Mucosa of rectum (tissue), 2 donors: ENCODE measurements around the gene RFC2.

Experiments used
- H3K27ac ChIP-seq, 2 donors: one replicate each; pipeline ENCODE4 v1.7.0; 2013; ENCODE audit warnings: inconsistent platforms in 2 of 2, low read depth in 2 of 2, low read length in 2 of 2
- H3K27me3 ChIP-seq, 2 donors: one replicate each; pipeline ENCODE4 v1.7.0; 2013; ENCODE audit warnings: low read length in 2 of 2; ENCODE audit not compliant: control insufficient read depth in 2 of 2, insufficient read depth in 2 of 2
- H3K36me3 ChIP-seq, 2 donors: one replicate each; pipeline ENCODE4 v1.7.0; 2013; ENCODE audit warnings: low read length in 2 of 2; ENCODE audit not compliant: control insufficient read depth in 2 of 2, insufficient read depth in 2 of 2
- H3K4me1 ChIP-seq, 2 donors: one replicate each; pipeline ENCODE4 v1.7.0; 2013; ENCODE audit warnings: low read length in 2 of 2, mild to moderate bottlenecking in 1 of 2; ENCODE audit not compliant: control insufficient read depth in 2 of 2, insufficient read depth in 2 of 2
- H3K4me3 ChIP-seq, 2 donors: one replicate each; pipeline ENCODE4 v1.7.0; 2013; ENCODE audit warnings: low read length in 2 of 2
- H3K9ac ChIP-seq, 2 donors: one replicate each; pipeline ENCODE4 v1.7.0; 2013; ENCODE audit warnings: low read length in 2 of 2, low read depth in 1 of 2, mild to moderate bottlenecking in 1 of 2
- H3K9me3 ChIP-seq, 2 donors: one replicate each; pipeline ENCODE4 v1.7.0; 2013; ENCODE audit warnings: low read length in 2 of 2; ENCODE audit not compliant: control insufficient read depth in 2 of 2
- donor health status: healthy.
- donor health status: Normal muscosa, but diverticular disease.

RFC2 gene

DNA sequence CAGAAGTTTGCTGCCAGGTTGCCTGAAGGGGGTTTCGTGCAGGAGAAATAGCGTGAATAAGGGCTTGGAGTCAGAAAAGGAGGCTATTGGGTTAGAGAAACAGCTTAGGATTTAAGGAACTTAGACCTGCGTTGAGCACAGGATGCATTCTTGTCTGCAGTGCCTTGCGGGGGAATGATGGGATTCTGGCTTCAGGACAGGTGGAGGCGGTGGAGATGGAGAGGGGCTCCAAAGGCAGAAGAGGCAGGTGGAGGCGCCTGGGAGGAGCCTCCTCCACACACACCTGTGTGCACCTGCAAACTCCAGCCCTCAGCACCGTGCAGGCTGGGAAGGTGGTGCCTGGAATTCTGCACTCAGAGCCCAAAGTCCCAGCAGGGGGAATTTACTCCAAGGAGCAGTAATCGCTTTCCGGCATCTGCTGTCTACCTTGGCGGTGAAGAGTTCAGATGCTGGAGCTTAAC, 36.8 kb upstream of the RFC2 start:
- Histone ChIP-seq H3K27ac (peak overlapping the region; percentile 89 to 92), H3K4me1 (peaks cover 65 to 67% of the 10 kb centered on the region in 2 donors), H3K4me3 (peak overlapping the region; percentile 83 to 84)

DNA sequence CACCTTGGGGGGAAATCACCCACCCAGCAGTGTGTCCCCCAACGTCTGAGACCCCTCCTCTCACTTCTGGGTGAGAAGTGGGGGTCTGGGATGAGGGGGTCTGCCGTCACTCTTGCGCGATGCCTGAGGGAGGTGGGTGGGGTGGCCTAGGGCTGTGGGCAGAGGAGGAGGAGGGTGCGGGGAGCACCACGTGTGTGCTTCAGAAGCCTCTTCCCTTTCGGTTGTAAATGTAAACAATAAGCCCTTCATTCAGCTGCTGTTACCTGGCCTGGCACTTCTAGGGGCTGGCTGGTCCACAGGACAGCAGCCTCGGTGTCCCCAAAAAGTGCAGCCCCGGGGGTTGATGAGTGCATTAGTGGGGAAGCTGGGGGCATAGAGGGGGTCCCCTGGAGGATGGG, 36.4 kb upstream of the RFC2 start:
- H3K27me3 ChIP-seq: no peaks in the 10 kb centered on the region
- peak overlapping the region; percentile 89 to 92 for H3K27ac ChIP-seq
- no peaks in the 10 kb centered on the region for H3K36me3 ChIP-seq
- H3K4me3 ChIP-seq: peak overlapping the region; percentile 83 to 84
- H3K9ac ChIP-seq: peak overlapping the region; percentile 83 to 94
- peaks cover 66 to 71% of the 10 kb centered on the region in 2 donors for H3K4me1 ChIP-seq
- H3K9me3 ChIP-seq: no peaks in the 10 kb centered on the region

More for the DNA sequence above, 36.8 kb upstream of the RFC2 start:
- H3K9ac ChIP-seq: peak overlapping the region; percentile 83 to 94
- H3K36me3 ChIP-seq: no peaks in the 10 kb centered on the region
- H3K9me3 ChIP-seq: no peaks in the 10 kb centered on the region
- no peaks in the 10 kb centered on the region for H3K27me3 ChIP-seq

DNA sequence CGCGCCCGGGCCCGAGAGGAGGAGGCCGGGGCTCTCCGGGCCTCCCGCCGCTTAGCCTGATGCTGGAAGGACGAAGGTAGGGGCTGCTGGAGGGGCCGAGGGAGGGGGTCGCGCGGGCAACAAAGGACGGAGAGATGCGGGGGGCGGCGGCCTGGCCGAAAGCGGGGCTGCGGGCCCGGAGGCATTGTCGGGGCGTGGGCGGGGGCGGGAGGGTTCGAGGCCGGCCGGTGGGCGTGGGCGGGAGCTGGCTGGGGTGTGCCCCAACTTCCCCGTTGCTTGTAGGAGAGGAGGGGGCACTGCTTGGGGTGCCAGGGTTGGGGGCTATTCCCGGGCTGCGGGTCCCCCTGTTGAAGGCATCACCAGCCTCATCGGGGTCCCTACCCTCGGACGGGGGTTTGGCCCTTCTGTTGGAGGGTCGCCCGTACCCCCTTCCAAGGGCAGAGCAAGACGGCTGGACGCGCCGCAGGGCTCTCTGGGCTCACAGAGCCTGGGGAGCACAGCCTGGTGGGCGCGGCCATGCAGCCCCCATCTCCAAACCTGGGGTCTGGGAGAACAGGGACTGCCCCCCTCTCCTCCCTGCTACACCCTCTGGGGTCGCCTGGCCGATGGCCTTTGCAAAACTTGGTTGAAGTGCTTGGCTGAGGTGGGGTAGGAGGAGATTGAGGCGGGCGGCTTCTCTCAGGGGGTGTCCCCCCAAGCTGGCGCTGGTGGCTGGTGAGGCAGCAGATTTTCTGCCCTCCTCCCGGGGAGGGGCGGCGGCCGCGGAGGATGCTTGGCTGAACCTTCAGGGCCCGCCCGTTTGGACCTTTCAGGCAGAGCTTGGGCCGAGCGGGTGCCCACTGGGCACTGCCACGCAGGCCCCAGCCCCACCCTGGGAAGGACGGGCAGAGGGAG, 35.7 kb upstream of the RFC2 start:
- H3K27ac ChIP-seq: peak overlapping the region; percentile 89 to 92
- H3K36me3 ChIP-seq: no peaks in the 10 kb centered on the region
- H3K27me3 ChIP-seq: no peaks in the 10 kb centered on the region
- H3K9me3 ChIP-seq: no peaks in the 10 kb centered on the region
- H3K4me3 ChIP-seq: peak overlapping the region; percentile 83 to 84
- peak overlapping the region; percentile 83 to 94 for H3K9ac ChIP-seq
- H3K4me1 ChIP-seq: peaks cover 65 to 77% of the 10 kb centered on the region in 2 donors

DNA sequence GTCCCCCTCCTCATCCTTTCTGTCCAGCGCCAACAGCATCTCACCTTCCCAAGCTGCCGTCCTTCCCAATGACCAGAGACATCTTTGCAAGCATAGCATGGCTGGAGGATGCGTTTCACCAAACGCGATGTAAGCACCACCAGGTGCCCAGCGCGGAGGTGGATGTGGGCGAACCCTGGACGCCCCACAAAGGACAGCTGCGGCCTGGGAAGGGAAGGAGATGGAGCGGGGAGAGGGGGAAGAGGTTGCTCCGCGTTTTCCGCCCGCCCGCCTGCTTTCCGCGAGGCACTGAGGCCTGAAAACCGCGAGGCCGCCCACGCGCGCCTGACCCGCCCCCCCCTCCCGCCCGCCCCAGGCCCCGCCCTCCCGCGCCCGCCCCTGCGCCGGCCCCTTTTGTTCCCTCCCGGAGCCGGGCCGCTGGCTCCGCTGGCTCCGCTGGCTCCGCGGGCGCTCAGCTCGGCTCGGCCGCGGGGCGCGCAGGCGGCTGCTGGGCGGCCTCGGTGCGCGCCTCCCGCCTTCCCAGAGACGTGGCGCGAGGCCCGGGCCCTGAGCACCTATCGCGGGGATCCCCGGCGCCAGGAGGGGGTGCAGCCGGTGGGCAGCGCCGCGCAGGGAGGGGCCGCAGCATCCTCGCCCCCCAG, 34.9 kb upstream of the RFC2 start, which contains the start of gene CLIP2:
Gene CLIP2, plus strand, starts transcription at position 390 of the 641 bp plus-strand sequence. CDS start 28,140 bp downstream, outside the sequence.
- Histone ChIP-seq H3K4me3 (peak within 1 kb of the TSS; percentile 83 to 84), H3K27ac (peak within 1 kb of the TSS; percentile 90 to 92), H3K36me3 (no peaks in the 10 kb centered on the region), H3K27me3 (no peaks in the 10 kb centered on the region), H3K9ac (peak within 1 kb of the TSS; percentile 83 to 94), H3K9me3 (no peaks in the 10 kb centered on the region), H3K4me1 (peaks cover 65 to 78% of the 10 kb centered on the region in 2 donors)

DNA sequence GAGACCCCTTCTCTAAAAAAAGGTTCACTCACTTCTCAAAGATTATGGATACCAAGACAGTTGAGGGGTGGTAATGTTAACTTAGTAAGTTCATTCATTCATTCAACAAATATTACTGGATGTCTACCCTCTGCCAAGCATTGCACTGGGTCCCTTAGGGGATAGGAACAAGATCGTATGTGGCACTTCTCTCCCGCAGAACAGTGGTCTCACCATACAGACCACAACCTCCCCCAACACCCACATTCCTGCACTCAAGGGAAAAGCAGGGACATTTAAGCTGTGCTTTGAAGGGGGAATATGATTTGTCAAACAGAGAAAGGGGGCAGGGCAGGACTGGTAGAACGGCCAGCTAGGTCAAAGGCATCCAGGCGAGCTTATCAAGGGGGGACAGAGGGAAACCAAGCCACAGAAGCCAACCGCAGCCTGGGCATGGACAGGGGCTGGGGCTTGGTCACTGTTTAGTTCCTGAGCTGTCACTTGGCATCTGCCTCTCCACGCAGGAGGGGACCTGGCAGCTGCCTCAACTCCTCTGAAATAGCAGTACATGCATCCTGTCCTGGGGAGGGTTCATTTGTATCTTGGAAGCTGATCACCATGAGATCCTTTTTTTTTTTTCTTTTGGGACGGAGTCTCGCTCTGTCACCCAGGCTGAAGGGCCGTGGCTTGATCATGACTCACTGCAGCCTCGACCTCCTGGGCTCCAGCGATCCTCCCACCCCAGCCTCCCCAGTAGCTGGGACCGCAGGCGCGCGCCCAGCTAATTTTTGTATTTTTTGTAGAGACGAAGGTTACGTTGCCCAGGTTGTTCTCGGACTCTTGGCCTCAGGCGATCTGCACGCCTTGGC, 34.1 kb upstream of the RFC2 start:
- Histone ChIP-seq H3K4me1 (peaks cover 62 to 73% of the 10 kb centered on the region in 2 donors), H3K27me3 (no peaks in the 10 kb centered on the region), H3K9me3 (no peaks in the 10 kb centered on the region), H3K9ac (peak overlapping the region; percentile 68 to 70), H3K4me3 (peak overlapping the region; percentile 67 to 83), H3K36me3 (no peaks in the 10 kb centered on the region), H3K27ac (peak overlapping the region; percentile 90 to 92)

DNA sequence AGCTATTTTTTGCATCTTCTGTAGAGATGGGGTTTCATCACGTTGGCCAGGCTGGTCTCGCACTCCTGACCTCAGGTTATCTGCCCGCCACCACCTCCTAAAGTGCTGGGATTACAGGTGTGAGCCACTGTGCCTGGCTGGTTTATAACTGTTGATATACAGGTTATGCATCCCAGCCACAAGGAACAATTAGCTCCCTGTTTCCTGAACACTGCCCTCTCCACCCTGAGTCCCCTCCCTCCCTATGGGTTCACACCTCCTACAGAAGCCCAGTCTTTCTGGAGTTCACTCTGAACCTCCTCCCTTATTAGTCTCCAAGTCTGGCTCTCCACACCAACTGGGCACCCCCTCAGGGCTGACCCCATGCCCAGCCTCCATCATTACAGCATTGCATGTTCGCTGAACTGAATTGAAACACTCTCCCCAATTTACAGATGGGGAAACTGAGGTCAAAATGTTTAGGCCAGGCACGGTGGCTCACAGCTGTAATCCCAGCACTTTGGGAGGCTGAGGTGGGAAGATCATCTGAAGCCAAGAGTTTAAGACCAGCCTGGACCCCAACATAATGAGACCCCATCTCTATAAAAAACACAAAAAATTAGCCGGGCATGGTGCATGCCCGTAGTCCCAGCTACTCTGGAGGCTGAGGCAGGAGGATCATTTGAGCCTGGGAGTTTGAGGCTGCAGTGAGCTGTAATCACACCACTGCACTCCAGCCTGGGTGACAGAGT, 33.3 kb upstream of the RFC2 start:
- H3K9ac ChIP-seq: peak overlapping the region; percentile 68 to 70
- peaks cover 64 to 68% of the 10 kb centered on the region in 2 donors for H3K4me1 ChIP-seq
- peak overlapping the region in 1 of 2 donors; percentile 83 for H3K4me3 ChIP-seq
- no peaks in the 10 kb centered on the region for H3K36me3 ChIP-seq
- H3K27me3 ChIP-seq: no peaks in the 10 kb centered on the region
- H3K27ac ChIP-seq: peak overlapping the region; percentile 90 to 92
- no peaks in the 10 kb centered on the region for H3K9me3 ChIP-seq

DNA sequence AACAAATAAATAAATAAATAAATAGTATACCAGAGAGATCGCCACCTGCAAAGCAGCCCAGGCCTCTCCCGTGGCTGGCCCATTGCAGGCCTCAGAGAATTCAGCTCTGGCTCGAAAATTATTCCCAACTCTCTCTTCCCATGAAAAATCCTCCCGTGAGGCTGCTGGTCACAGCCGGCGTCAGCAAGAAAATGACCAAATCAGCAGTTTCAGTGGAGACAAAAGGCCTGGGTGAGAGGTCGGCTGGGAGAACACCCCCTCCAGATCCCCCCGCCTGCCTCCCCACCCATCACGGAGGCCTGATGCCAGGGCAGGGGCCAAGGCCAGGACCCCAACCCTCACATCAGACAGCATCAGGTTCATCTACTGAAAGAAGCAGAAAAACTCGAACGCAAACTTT, 31.9 kb upstream of the RFC2 start:
- Histone ChIP-seq H3K27me3 (no peaks in the 10 kb centered on the region), H3K9ac (no peak overlapping the region), H3K9me3 (no peaks in the 10 kb centered on the region), H3K36me3 (no peaks in the 10 kb centered on the region), H3K27ac (no peak overlapping the region), H3K4me3 (no peak overlapping the region), H3K4me1 (peaks cover 57 to 59% of the 10 kb centered on the region in 2 donors)

DNA sequence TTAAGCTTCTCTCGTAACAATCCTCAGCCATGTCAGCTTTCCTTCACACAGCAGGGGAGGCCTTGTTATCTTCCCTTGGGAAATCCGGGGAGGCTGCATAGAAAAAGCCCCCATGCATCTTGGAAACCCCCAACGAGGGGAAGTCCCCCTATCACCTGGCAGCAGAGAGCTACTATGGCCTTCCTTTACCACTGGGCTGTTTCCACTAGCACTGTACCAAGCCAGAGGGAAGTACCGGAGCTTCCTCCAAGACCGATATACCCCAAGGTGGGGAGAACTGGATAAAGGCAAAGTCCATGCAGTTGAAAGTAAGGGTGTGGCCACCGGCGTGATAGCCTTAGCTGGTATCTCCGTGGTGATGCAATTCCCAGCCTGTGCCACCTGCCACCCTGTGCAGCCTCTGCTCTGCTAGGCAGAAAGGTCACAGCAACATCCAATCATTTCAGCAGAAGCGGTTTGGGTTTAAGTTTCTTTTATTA, 30.6 kb upstream of the RFC2 start:
- Histone ChIP-seq H3K4me3 (peak overlapping the region in 1 of 2 donors; percentile 19), H3K4me1 (peaks cover 47 to 50% of the 10 kb centered on the region in 2 donors), H3K27ac (peak overlapping the region; percentile 88 to 98), H3K9ac (peak overlapping the region; percentile 24 to 67), H3K36me3 (no peaks in the 10 kb centered on the region), H3K27me3 (no peaks in the 10 kb centered on the region), H3K9me3 (no peaks in the 10 kb centered on the region)

DNA sequence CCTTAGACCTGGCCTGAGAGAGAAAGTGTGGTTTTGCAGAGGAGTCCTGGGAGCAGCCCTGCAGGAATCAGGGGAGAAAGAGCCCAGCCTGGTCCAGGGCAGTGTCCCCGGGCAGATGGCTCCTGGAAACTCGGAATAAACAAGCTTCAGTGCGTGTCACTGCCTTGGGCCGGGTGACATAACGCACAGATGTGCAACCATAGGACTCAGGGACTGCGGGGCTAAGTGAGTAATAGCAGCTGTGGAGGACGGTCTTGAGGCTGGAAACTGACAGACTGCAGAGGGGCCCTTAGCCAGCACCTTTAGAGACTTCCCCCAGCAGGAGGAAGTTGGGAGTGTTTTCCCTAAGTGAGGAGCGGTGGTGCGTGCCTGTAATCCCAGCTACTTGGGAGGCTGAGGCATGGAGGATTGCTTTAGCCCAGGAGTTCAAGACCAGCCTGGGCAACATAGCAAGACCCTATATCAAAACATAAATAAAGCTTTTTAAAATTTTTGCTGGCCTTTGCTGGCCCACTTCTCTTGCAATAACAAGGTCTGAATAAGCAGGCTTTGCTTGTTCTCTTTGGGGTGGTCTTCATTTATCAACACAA, 29.8 kb upstream of the RFC2 start:
- Histone ChIP-seq H3K9me3 (no peaks in the 10 kb centered on the region), H3K36me3 (no peaks in the 10 kb centered on the region), H3K9ac (peak overlapping the region; percentile 19 to 67), H3K27ac (peak overlapping the region; percentile 88 to 98), H3K4me3 (no peak overlapping the region), H3K4me1 (peaks cover 52 to 54% of the 10 kb centered on the region in 2 donors), H3K27me3 (no peaks in the 10 kb centered on the region)
